ENCODE data around the gene FAM222A.

DNA sequence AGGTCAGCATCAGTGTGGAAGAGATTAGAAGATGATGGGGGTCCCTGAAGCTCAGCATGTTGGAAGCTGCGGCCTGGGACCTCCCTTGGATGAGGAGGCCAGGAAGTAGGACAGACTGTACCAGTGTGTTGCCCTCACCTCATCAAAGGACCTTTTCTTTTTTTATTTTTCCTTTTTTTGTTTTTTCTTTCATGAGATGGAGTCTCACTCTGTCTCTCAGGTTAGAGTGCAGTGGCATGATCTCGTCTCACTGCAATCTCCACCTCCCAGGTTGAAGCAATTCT lies 16.4 kb upstream of the FAM222A start:
- TF ChIP-seq, protein P1, sequence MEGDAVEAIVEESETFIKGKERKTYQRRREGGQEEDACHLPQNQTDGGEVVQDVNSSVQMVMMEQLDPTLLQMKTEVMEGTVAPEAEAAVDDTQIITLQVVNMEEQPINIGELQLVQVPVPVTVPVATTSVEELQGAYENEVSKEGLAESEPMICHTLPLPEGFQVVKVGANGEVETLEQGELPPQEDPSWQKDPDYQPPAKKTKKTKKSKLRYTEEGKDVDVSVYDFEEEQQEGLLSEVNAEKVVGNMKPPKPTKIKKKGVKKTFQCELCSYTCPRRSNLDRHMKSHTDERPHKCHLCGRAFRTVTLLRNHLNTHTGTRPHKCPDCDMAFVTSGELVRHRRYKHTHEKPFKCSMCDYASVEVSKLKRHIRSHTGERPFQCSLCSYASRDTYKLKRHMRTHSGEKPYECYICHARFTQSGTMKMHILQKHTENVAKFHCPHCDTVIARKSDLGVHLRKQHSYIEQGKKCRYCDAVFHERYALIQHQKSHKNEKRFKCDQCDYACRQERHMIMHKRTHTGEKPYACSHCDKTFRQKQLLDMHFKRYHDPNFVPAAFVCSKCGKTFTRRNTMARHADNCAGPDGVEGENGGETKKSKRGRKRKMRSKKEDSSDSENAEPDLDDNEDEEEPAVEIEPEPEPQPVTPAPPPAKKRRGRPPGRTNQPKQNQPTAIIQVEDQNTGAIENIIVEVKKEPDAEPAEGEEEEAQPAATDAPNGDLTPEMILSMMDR (IDR thresholded peaks at IDR 0.05; ENCODE audit: insufficient read depth, low read length, poor library complexity, severe bottlenecking) = no peak
- no peak for TF ChIP-seq EZH2phosphoT487 (conservative IDR thresholded peaks at IDR 0.05; ENCODE audit: low read length)

All from SU-DHL-6 (cell line).